Measurements from ENCODE around the gene CDK6. TPM values are rescaled to one million over a fixed set of nuclear protein-coding genes. Genes with fewer than 3 reads are reported as not detected.
"Not testable (repeated sequence)": the region's sequence is repeated elsewhere in the genome, so short reads cannot be mapped to it uniquely, and the experiment has no call there.

Gene CDK6
- polyA plus RNA-seq, 1 donor = 45.7 TPM

- DNase-seq = no peak
These were observed 221.7 kb downstream of the CDK6 start for GRCh38 chr7:92614660-92615174.

GRCh38 chr7:92613720-92614119 is 222.7 kb downstream of the CDK6 start:
- no peak for DNase-seq

GRCh38 chr7:92613214-92613613 is 223.2 kb downstream of the CDK6 start:
- no peak for DNase-seq

GRCh38 chr7:92612501-92612900 is 223.9 kb downstream of the CDK6 start:
- DNase-seq = no peak

DNA sequence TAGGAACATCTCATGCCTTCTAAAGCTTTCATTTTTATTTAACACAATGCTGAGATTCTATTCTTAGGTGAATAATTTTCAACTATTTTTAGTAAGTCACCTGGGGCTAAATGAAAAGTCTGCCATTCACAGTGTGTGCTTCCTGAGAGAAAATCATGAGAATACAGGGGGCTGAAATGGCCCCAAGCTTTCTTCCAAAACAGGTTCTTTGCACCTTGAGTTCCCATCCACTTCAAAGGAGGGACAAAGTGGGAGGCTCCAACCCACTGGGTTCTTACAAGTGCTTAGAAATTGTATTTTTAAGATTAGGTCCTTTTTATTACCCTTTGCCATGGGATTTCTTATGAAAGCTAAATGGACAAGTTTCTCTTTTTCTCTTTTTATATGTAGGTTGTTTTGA is 224.6 kb downstream of the CDK6 start:
- no peak for DNase-seq

GRCh38 chr7:92609921-92610518 is 226.4 kb downstream of the CDK6 start:
- no peak for DNase-seq

- no peak for DNase-seq
These were observed 227.7 kb downstream of the CDK6 start for GRCh38 chr7:92608380-92609322.

DNA sequence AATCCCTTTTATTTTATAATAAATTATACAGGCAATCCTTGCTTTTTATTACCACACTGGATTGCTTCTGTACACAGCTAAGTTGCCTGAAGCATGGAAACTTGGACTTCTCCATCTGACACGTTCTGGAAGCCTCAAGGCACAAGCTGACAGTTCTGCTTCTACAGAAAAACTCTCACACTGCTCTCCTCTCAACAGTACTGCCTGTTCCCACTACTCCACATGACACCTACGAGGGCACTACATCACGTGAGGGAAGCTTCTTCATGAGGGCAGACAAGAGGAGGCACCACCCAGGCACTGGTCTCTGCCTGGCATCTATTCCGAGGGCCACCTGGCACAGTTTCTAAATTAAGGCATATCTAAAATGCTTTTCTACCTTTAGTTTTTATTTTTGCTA is 229.4 kb downstream of the CDK6 start:
- DNase-seq = no peak

- DNase-seq = not testable (repeated sequence)
These were observed 231.9 kb downstream of the CDK6 start for GRCh38 chr7:92604517-92604916.

DNA sequence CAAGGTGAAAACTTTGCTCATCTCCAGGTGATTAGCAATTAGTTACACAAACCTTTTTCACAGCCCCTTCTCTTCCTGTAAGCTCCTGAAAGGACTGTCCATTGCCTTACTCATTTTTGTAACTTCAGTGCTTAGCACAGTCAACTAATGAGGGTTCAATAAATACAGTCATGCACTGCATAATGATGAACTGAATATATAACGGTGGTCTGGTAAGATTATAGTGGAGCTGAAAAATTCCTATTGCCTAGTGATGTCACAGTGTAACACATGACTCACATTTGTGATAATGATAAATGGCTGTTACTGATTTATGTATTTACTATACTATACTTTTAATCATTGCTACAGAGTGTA is 233.3 kb downstream of the CDK6 start:
- DNase-seq = no peak

DNA sequence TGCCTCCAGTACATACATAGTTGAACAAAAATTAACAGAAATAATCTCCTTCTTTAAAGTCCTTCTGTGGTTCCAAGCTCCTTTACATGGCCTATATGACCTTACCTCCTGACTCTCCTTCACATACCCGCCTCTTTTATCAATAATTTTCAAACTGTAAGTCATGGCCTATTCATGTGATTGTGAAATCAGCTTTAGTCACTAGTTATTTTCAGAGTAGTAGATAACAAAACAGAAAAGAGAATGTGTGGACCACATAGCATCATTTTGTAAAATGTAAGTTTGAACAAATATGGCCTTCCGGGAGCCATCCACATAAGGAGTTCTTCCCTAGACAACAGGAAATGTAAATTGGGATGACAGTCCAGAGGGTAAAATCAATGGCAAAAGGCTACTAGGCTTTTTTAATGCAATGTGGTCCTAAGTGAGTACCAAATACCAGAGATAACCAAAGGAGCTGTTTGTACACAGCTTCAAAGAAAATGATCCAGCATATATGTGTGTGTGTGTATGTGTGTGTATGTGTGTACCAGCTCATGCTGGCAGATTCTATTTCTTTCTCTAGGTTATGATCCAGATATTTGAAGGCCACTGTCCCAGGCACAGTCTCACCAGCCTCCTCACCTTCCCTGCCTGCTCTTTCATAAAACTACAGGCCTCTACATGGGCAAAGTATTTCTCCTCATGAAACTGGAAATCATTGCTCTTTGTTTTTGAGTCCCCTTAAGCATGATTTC is 233.9 kb downstream of the CDK6 start:
- DNase-seq = no peak

GRCh38 chr7:92598310-92598981 is 237.9 kb downstream of the CDK6 start:
- DNase-seq = no peak

DNA sequence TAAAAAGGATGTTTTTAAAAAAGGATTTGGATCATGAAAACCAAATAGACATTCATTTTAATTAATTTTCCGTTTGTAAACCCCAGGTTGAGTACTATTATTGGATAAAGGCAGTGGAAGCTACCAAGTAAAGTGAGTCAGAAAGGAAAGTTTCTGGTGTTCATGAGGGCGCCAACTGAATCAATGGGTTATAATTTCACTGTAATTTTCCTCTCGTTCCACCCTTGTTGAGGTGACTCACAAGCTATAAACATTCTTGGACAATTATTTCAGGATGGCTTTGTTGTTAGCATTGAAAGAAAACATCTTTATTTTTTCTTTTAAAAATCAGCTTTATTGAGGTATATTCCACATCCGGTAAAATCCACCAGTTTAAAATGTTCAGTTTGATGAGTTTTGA is 241.1 kb downstream of the CDK6 start:
- no peak for DNase-seq

- DNase-seq = no peak
These were observed 241.6 kb downstream of the CDK6 start for GRCh38 chr7:92594746-92595145.

- no peak for DNase-seq
These were observed 245.6 kb downstream of the CDK6 start for GRCh38 chr7:92590711-92591310.

GRCh38 chr7:92589056-92589455 is 247.3 kb downstream of the CDK6 start:
- DNase-seq = no peak

DNA sequence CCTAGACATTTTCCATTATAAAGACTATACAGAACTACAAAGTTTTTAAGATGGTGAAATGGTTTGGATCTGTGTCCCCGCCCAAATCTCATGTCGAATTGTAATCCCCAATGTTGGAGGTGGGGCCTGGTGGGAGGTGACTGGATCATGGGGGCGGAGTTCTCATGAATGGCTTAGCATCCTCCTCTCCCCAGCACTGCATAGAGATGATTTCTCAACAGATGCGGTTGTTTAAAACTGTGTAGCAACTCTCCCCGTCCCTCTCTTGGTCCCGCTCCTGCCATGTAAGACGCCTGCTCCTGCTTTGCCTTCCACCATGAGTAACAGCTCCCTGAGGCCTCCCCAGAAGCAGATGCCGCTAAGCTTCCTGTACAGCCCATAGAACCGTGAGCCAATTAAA is 247.8 kb downstream of the CDK6 start:
- DNase-seq = no peak

GRCh38 chr7:92586841-92587240 is 249.5 kb downstream of the CDK6 start:
- DNase-seq = no peak

GRCh38 chr7:92586403-92586802 is 250.0 kb downstream of the CDK6 start:
- no peak for DNase-seq

GRCh38 chr7:92584953-92585352 is 251.4 kb downstream of the CDK6 start:
- DNase-seq = no peak

DNA sequence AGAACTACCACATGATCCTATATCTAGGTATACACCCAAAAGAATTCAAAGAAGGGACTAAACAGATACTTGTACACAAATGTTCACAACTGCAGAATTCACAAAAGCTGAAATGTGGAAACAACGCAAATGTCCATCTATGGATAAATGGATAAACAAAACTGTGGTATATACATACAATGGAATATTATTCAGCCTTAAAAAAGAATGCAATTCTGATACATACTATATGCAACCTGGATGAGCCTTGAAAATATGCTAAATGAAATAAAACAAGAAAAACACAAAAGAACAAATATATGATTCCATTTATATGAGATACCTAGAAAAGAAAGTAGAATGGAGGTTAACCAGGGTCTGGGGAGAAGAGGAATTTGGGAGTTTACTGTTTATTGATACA is 253.4 kb downstream of the CDK6 start:
- DNase-seq = no peak

GRCh38 chr7:92576296-92576695 is 260.1 kb downstream of the CDK6 start:
- DNase-seq = no peak

Measured in hindlimb muscle (tissue), 1 donor.